ENCODE results near the gene TMEM63C.

DNA sequence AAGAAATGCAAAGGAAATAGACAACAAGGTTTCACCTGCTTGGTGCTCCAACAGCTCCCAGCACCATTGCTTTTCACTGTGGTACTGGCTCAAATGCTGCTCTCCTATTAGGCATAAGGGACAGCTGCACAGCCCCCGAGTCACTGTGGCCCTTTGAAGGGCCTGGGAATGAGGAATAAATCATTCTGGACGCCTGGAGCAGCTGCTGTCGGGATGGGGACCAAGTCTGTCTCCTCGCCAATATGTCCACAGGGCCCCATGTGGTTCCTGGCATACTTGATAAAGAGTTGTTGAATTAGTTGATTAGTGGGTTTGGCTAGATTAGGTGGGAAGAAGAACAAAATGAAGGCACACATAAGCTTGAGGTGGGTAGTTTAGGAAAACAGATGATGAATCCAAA lies 102.5 kb downstream of the TMEM63C start:
- TF ChIP-seq ZBTB8A (tag by site-specific recombination; IDR thresholded peaks at IDR 0.05) (no peak), ZNF76 (tag by site-specific recombination; IDR thresholded peaks at IDR 0.05; ENCODE audit: borderline replicate concordance, low read depth) (no peak), ZNF600 (tag by site-specific recombination; IDR thresholded peaks at IDR 0.05) (no peak), ZNF777 (tag by site-specific recombination; IDR thresholded peaks at IDR 0.05; ENCODE audit: borderline replicate concordance) (no peak), ZNF133 (tag by site-specific recombination; IDR thresholded peaks at IDR 0.05) (no peak), ZNF707 (tag by site-specific recombination; IDR thresholded peaks at IDR 0.05) (no peak), ZNF544 (tag by site-specific recombination; IDR thresholded peaks at IDR 0.05) (no peak), ZNF140 (tag by site-specific recombination; IDR thresholded peaks at IDR 0.05) (no peak)
- TF ChIP-seq, protein P1, sequence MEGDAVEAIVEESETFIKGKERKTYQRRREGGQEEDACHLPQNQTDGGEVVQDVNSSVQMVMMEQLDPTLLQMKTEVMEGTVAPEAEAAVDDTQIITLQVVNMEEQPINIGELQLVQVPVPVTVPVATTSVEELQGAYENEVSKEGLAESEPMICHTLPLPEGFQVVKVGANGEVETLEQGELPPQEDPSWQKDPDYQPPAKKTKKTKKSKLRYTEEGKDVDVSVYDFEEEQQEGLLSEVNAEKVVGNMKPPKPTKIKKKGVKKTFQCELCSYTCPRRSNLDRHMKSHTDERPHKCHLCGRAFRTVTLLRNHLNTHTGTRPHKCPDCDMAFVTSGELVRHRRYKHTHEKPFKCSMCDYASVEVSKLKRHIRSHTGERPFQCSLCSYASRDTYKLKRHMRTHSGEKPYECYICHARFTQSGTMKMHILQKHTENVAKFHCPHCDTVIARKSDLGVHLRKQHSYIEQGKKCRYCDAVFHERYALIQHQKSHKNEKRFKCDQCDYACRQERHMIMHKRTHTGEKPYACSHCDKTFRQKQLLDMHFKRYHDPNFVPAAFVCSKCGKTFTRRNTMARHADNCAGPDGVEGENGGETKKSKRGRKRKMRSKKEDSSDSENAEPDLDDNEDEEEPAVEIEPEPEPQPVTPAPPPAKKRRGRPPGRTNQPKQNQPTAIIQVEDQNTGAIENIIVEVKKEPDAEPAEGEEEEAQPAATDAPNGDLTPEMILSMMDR (tag by site-specific recombination; IDR thresholded peaks at IDR 0.05) = no peak
- TF ChIP-seq, protein P2, sequence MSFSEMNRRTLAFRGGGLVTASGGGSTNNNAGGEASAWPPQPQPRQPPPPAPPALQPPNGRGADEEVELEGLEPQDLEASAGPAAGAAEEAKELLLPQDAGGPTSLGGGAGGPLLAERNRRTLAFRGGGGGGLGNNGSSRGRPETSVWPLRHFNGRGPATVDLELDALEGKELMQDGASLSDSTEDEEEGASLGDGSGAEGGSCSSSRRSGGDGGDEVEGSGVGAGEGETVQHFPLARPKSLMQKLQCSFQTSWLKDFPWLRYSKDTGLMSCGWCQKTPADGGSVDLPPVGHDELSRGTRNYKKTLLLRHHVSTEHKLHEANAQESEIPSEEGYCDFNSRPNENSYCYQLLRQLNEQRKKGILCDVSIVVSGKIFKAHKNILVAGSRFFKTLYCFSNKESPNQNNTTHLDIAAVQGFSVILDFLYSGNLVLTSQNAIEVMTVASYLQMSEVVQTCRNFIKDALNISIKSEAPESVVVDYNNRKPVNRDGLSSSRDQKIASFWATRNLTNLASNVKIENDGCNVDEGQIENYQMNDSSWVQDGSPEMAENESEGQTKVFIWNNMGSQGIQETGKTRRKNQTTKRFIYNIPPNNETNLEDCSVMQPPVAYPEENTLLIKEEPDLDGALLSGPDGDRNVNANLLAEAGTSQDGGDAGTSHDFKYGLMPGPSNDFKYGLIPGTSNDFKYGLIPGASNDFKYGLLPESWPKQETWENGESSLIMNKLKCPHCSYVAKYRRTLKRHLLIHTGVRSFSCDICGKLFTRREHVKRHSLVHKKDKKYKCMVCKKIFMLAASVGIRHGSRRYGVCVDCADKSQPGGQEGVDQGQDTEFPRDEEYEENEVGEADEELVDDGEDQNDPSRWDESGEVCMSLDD (tag by site-specific recombination; IDR thresholded peaks at IDR 0.05) = no peak
- TF ChIP-seq, protein P3, sequence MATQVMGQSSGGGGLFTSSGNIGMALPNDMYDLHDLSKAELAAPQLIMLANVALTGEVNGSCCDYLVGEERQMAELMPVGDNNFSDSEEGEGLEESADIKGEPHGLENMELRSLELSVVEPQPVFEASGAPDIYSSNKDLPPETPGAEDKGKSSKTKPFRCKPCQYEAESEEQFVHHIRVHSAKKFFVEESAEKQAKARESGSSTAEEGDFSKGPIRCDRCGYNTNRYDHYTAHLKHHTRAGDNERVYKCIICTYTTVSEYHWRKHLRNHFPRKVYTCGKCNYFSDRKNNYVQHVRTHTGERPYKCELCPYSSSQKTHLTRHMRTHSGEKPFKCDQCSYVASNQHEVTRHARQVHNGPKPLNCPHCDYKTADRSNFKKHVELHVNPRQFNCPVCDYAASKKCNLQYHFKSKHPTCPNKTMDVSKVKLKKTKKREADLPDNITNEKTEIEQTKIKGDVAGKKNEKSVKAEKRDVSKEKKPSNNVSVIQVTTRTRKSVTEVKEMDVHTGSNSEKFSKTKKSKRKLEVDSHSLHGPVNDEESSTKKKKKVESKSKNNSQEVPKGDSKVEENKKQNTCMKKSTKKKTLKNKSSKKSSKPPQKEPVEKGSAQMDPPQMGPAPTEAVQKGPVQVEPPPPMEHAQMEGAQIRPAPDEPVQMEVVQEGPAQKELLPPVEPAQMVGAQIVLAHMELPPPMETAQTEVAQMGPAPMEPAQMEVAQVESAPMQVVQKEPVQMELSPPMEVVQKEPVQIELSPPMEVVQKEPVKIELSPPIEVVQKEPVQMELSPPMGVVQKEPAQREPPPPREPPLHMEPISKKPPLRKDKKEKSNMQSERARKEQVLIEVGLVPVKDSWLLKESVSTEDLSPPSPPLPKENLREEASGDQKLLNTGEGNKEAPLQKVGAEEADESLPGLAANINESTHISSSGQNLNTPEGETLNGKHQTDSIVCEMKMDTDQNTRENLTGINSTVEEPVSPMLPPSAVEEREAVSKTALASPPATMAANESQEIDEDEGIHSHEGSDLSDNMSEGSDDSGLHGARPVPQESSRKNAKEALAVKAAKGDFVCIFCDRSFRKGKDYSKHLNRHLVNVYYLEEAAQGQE (tag by site-specific recombination; IDR thresholded peaks at IDR 0.05) = no peak
- TF ChIP-seq, protein P4, sequence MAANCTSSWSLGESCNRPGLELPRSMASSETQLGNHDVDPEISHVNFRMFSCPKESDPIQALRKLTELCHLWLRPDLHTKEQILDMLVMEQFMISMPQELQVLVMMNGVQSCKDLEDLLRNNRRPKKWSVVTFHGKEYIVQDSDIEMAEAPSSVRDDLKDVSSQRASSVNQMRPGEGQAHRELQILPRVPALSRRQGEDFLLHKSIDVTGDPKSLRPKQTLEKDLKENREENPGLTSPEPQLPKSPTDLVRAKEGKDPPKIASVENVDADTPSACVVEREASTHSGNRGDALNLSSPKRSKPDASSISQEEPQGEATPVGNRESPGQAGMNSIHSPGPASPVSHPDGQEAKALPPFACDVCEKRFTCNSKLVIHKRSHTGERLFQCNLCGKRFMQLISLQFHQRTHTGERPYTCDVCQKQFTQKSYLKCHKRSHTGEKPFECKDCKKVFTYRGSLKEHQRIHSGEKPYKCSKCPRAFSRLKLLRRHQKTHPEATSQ (tag by site-specific recombination; IDR thresholded peaks at IDR 0.05) = no peak
